ENCODE data around the gene GPATCH2. TPM values are rescaled to one million over a fixed set of nuclear protein-coding genes. Genes with fewer than 3 reads are reported as not detected.

GPATCH2 gene
- polyA plus RNA-seq, 1 of the 3 experiments (the other 2 are of a cell fraction) = 4.2 TPM

- H3K27ac ChIP-seq (ENCODE audit: low read depth in 2 of 2, low read length in 1 of 2) = no peak overlapping the region
- WGBS (ENCODE audit: low lambda C conversion rate) = 97% methylated on average over 4 of the region's 4 CpGs
- no peaks in the 10 kb centered on the region for H4K20me1 ChIP-seq (ENCODE audit: insufficient read depth)
- H3K79me2 ChIP-seq (ENCODE audit: insufficient read depth) = no peaks in the 10 kb centered on the region
- H3K4me1 ChIP-seq (ENCODE audit: control insufficient read depth in 1 of 2, insufficient read depth in 2 of 2, low read depth in 1 of 2, low read length in 1 of 2) = no peaks in the 10 kb centered on the region
- no peaks in the 10 kb centered on the region for H3K9me3 ChIP-seq
- no peak overlapping the region for H3K4me3 ChIP-seq (ENCODE audit: low read depth in 2 of 2, low read length in 1 of 2)
- DNase-seq = no peak
- no peaks in the 10 kb centered on the region for H3F3A ChIP-seq (replicated peaks; ENCODE audit: insufficient read depth)
- H3K9me2 ChIP-seq = no peaks in the 10 kb centered on the region
- POLR2A ChIA-PET = no interaction called here
- H3K27me3 ChIP-seq (ENCODE audit: insufficient read depth) = no peaks in the 10 kb centered on the region
- H3K9ac ChIP-seq = no peak overlapping the region
- CTCF ChIA-PET = no interaction called here
- no peak overlapping the region for H3K4me2 ChIP-seq
- H3K36me3 ChIP-seq (replicated peaks in 1 of 2; ENCODE audit: control insufficient read depth in 1 of 2, insufficient read depth in 2 of 2, low read length in 1 of 2) = peaks cover 21 to 30% of the 10 kb centered on the region in 2 experiments
- TF ChIP-seq FOSL2 (IDR thresholded peaks at IDR 0.05; ENCODE audit: borderline replicate concordance, low read depth) = no peak
- TF ChIP-seq RXRA (IDR thresholded peaks at IDR 0.05; ENCODE audit: borderline replicate concordance, low read depth) = no peak
- TF ChIP-seq EP300 (IDR thresholded peaks at IDR 0.05; ENCODE audit: borderline replicate concordance in 1 of 2, low read depth in 1 of 2, low read length in 1 of 2) = no peak
- no peak for TF ChIP-seq RCOR1 (IDR thresholded peaks at IDR 0.05; ENCODE audit: low read length)
- no peak for TF ChIP-seq USF1 (IDR thresholded peaks at IDR 0.05; ENCODE audit: borderline replicate concordance, low read depth)
- no peak for TF ChIP-seq IRF3 (IDR thresholded peaks at IDR 0.05; ENCODE audit: low read depth, low read length)
- TF ChIP-seq RFX5 (IDR thresholded peaks at IDR 0.05; ENCODE audit: low read length) = no peak
- TF ChIP-seq NRF1 (IDR thresholded peaks at IDR 0.05; ENCODE audit: low read depth, low read length) = no peak
- no peak for TF ChIP-seq RAD21 (IDR thresholded peaks at IDR 0.05; ENCODE audit: low read length)
- TF ChIP-seq, protein P1, sequence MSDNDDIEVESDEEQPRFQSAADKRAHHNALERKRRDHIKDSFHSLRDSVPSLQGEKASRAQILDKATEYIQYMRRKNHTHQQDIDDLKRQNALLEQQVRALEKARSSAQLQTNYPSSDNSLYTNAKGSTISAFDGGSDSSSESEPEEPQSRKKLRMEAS (IDR thresholded peaks at IDR 0.05; ENCODE audit: low read depth) = no peak
- TF ChIP-seq YY1 (IDR thresholded peaks at IDR 0.05; ENCODE audit: low read depth) = no peak
- TF ChIP-seq, protein P2, sequence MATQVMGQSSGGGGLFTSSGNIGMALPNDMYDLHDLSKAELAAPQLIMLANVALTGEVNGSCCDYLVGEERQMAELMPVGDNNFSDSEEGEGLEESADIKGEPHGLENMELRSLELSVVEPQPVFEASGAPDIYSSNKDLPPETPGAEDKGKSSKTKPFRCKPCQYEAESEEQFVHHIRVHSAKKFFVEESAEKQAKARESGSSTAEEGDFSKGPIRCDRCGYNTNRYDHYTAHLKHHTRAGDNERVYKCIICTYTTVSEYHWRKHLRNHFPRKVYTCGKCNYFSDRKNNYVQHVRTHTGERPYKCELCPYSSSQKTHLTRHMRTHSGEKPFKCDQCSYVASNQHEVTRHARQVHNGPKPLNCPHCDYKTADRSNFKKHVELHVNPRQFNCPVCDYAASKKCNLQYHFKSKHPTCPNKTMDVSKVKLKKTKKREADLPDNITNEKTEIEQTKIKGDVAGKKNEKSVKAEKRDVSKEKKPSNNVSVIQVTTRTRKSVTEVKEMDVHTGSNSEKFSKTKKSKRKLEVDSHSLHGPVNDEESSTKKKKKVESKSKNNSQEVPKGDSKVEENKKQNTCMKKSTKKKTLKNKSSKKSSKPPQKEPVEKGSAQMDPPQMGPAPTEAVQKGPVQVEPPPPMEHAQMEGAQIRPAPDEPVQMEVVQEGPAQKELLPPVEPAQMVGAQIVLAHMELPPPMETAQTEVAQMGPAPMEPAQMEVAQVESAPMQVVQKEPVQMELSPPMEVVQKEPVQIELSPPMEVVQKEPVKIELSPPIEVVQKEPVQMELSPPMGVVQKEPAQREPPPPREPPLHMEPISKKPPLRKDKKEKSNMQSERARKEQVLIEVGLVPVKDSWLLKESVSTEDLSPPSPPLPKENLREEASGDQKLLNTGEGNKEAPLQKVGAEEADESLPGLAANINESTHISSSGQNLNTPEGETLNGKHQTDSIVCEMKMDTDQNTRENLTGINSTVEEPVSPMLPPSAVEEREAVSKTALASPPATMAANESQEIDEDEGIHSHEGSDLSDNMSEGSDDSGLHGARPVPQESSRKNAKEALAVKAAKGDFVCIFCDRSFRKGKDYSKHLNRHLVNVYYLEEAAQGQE (IDR thresholded peaks at IDR 0.05; ENCODE audit: low read depth, low read length) = no peak
- TF ChIP-seq, protein P3, sequence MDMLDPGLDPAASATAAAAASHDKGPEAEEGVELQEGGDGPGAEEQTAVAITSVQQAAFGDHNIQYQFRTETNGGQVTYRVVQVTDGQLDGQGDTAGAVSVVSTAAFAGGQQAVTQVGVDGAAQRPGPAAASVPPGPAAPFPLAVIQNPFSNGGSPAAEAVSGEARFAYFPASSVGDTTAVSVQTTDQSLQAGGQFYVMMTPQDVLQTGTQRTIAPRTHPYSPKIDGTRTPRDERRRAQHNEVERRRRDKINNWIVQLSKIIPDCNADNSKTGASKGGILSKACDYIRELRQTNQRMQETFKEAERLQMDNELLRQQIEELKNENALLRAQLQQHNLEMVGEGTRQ (IDR thresholded peaks at IDR 0.05; ENCODE audit: borderline replicate concordance, low read depth, low read length) = no peak
- TF ChIP-seq GABPA (IDR thresholded peaks at IDR 0.05; ENCODE audit: low read depth) = no peak
- no peak for TF ChIP-seq TCF12 (IDR thresholded peaks at IDR 0.05)
- TF ChIP-seq SIN3A (IDR thresholded peaks at IDR 0.05; ENCODE audit: borderline replicate concordance, low read depth, low read length) = no peak
- no peak for TF ChIP-seq CHD2 (IDR thresholded peaks at IDR 0.05; ENCODE audit: low read length, partially characterized antibody)
- no peak for TF ChIP-seq SMC3 (IDR thresholded peaks at IDR 0.05; ENCODE audit: low read depth, low read length)
- TF ChIP-seq MXI1 (IDR thresholded peaks at IDR 0.05; ENCODE audit: low read depth, low read length) = no peak
- no peak overlapping the region for H2AFZ ChIP-seq (ENCODE audit: low read depth)
These were observed 195.7 kb downstream of the GPATCH2 start for GRCh38 chr1:217435204-217435603.
